Activated CD4-positive, alpha-beta T cell treated with anti-CD3 and anti-CD28 coated beads for 1 hour (primary cell): ENCODE measurements around the gene SERPINA9.

Experiments used
- DNase-seq: peaks from one replicate; pipeline ENCODE4 v3.0.0-alpha.2; 2020

Gene SERPINA9

DNA sequence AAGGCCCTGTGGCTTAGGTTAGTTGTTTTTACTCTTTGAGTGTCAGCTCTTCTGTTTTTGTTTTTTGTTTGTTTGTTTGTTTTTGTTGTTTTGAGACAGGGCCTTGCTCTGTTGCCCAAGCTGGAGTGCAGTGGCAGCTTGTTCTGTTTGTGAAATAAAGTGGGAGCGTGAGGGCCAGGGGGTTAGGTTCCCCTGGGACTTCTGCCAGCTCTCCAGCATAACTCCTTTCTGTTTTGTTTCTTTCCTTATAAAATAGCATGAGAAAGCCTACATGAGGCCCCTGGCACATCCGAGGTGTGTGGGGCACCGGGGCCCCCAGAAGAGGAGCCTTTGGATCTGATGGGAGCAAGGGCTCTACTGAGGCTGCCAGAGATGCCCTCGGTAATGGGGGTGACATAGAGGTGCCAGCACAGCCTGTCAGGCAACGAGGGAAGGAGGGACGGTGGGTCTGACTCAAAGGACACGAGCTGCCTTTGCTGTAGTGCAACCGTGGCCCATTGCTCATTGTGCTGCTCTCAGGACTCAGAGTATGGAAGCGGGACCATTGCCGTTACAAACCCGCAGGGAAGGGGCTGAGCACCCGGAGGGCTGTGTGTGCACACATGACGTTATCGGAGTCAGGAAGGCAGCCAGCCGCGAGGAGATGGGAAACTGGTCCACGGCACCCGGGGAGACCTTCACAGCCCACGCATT lies 14.3 kb downstream of the SERPINA9 start:
- DNase-seq = no peak

DNA sequence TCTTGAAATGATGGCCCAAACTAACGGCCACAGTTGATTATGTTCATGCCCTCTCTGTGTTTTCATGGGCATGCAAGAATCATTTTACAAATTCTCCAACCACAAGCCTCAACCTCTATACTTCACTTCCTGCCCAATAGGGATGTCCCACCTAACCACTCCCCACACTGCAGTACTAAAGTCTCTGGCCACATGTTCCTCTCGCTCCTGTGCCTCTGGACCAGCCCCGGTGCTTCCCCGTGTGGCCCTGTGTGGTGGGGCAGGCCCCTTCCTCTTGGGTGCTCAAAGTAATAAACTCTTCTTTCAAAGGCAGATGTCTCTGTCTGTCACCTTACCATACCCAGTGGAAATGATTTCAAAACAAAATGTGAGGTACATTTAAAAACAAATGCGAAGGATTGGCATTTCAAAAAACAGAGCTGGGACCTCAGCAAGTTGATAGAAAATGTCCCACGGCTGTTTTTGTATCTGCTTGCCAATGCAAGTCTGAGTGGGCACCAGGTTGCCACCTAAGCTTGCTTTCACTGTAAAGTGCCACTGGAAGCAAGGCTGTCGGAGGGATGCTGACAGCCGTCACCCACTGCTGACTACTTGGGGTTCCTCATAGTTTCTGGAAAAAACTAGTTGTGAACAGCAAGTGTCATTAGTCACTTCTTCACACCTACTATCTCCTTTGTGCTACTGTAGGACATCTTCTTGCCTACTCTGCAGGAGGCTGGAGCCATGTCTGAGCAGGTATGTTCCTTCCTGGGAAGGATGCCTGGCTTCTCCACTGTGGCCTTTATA lies 15.2 kb downstream of the SERPINA9 start:
- no peak for DNase-seq

DNA sequence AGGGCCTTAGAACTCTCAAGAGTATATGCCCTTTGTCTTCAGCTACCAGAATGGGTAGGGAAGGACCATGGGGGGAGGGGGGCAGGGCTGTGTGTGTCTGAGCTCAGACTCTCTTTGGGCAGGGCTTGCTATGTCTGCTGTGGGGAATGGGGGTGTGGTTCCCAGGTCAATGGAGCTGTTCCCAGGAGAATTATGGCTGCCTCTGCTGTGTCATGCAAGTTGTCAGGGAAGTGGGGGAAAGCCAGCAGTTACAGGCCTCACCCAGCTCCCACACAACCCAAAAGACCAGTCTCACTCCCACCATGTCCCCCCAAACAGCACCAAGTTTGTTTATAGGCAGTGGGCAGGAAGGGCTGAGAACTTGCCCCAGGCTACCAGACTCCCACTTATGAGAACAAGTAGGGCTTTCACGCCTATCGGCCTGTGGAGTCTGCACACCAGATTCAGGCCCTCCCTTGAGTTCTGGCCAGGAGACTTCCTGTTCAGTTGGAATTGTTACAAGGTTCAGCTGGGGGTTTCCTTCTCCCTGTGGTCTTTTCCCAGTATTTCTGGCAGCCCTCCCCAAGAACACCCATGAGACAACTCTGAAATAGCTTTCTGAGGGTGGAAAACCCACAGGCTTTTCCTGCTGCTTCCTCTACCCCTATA lies 17.3 kb downstream of the SERPINA9 start:
- no peak for DNase-seq

DNA sequence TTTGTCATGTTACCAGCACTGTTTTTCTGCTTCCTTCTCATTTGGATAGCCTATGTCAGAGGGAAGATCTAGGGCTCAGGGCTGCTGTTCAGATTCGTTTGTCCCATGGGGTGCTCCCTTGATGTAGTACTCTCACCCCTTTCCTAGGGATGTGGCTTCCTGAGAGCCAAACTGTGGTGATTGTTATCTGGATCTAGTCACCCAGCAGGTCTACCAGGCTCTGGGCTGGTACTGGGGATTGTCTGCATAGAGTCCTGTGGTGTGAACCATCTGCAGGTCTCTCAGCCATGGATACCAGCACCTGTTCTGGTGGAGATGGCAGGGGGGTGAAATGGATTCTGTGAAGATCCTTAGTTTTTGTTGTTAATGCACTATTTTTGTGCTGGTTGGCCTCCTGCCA lies 17.9 kb downstream of the SERPINA9 start:
- no peak for DNase-seq

DNA sequence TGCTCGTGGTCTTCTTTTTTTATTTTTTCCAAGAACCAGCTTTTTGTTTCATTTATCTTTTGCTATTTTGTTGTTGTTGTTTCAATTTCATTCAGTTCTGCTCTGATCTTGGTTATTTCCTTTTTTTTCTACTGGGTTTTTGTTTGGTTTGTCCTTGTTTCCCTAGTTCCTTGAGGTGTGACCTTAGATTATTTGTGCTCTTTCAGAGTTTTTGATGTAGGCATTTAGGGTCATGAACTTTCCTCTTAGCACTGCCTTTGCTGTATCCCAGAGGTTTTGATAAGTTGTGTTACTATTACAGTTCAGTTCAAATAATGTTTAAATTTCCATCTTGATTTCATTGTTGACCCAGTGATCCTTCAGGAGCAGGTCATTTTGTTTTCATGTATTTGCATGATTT lies 20.1 kb downstream of the SERPINA9 start:
- no peak for DNase-seq

DNA sequence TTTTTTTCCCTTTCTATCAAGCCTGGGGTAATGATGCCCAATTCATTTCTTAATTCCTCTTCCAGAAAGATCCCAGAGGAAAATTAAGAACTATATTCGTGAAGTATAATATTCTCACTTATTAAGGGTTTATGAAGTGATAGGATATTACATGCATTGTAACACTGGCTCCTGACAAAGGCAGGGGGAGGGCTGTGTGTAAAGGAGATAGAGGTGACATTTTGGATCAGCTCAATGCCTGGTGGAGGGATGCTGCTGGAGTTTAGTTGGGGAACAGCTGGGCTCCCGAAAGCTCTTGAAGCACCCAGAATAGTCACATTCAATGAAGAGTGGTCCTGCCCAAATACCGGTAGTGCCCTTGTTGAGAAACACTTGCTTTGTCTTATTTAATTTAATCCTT lies 24.2 kb downstream of the SERPINA9 start:
- no peak for DNase-seq

DNA sequence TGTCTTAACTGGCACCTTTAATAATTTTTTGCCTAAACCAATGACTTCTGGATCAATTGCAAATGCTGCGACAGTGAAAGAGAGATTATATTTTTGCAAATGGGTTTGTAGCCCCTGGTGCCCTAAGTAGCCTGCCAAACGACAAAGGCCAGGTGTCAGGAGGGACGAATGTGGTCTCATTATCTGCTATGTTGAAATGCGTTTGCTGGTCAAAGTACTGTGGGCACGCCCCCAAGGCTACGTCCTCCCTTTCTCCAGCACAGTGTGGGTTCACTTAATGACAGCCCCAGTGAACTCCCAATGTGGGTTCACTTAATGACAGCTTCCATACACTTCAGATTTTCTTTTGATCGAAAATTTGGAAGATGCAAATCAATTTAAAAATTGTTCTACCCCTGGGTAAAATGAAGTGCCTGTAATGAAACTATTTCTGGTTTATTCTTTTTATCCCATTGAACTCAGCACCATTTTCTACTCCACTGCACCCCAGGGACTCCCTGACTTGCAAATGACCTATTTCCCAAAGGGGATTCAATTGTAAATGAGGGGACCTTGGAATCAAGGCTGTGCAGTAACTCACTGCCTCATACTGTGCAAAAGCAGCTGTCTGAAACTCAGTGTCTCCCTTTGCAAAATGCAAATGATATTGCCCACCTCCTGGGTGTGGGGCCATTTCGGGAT lies 24.8 kb downstream of the SERPINA9 start:
- DNase-seq = no peak

DNA sequence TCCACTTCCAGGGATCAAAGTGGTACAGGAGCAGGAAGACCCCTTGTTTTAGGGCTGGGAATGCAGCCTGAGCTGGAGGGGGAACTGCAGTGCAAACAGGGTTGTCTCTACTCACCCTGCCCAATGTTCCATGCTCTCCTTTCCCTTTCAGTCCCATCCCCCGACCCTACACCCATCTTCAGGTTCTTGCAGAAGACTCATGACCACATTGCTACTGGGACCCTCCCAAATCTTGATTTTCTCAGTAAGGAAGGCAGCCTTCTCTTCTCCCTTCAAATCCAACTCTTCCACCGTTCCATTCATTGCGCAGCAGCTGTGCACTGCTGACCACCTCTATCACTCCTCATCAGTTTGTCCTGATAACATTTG lies 25.3 kb downstream of the SERPINA9 start:
- no peak for DNase-seq

DNA sequence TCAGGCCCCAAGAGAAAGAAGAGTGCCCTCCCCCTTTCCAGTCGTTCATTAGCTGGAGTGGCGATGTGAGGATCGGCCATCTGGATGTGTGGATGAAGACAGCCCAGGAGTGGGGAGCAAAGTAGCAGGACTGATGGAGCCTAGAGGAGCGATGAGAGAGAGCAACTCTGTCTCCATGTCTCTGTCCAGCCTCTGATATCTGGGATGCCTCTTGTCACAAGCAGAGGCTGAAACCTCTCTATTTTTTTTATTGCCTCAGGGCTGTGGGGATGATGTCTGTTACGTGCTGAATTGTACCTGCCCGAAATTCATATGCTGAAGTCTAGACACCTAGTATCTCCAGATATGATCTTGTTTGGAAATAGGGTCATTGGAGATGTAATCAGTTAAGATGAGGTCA lies 26.1 kb downstream of the SERPINA9 start:
- DNase-seq = no peak

DNA sequence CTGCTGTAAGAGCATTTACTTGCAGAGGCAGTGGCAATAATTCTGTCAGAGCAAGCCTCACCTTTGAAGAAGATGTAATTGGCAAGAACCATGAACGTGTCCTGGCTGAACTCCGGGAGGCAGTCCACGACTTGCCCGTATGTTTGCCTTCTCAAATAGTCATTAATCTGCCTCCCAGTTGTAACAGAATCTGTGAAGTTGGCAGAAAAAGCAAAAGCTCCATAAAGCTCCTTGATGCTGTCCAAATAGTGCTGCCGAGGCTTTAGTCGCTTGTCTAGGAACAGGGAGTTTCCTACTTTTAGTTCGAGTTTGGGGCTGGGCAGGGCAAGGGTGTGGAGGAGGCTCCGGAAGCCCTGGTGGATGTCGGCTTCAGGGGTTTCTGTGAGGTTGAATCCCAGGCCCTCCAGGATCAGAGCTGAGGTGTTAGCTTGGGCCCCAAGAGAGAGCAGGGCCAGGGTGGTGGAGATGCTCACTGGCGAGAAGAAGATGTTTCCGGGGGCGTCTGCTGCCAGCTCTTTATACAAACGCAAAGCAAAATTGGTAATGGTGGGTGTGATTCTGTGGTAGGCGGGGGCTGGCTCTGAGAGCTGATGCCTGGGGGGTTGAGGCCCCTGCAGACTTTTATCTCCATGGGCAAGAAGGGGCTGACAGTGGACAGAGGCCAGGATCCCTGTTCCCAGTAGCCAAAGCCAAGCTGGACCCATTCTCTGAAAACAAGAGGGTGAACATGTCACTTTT lies 27.8 kb downstream of the SERPINA9 start:
- DNase-seq = no peak

DNA sequence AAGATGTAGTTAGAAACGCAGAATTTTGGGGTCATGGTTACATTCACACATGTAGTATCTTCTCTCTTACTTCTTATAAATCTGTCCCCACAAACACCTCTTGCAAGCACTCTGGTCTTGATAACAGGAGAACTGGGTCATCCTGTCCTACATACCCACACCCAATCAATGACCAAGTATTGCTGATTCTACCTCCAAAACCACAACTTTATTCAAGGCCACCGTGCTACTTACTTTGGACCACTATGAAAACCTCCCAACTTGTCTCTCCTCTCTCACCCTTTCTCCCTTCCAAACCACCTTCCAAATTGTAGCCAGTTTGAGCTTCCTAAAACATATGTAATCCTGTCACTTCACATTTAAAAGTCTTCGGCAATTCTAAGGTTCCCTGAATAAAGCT lies 28.8 kb downstream of the SERPINA9 start:
- no peak for DNase-seq

DNA sequence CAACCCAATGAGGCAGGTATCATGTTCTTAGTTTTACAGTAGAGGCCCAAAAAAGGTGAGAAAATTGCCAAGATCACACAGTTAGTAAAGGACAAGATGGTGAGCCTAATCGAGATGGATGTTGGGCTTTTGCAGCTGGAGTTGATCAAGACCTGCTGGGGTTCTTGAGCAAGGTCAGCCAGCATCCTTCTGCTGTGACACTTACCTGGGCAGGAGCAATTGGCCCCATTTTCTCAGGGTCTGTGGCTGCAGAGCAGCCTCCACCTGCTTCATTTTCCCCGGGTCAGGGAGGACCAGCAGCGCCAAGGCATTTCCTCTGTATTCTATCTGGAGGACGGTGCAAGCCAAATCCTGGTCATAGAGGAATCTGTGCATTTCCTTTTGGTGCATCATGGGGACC lies 29.9 kb downstream of the SERPINA9 start:
- DNase-seq = no peak

DNA sequence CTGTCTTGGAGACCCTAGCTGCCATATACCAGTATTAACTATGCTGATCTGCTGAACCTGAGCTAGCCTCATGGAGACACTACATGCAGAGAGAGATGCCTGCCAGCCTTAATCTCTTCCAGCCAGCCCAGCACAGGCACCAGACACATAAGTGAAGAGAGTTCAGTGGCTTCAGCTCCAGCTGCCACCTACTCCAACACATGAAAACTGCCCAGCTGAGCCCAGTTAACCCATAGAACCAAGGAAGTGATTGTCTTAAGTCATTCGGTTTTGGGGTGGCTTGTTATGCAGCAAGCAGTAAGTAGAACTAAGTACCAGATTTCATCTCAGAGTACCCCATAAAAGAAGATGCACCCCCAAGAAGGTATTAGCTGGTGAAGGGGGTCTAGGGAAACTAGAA lies 31.0 kb downstream of the SERPINA9 start:
- no peak for DNase-seq

DNA sequence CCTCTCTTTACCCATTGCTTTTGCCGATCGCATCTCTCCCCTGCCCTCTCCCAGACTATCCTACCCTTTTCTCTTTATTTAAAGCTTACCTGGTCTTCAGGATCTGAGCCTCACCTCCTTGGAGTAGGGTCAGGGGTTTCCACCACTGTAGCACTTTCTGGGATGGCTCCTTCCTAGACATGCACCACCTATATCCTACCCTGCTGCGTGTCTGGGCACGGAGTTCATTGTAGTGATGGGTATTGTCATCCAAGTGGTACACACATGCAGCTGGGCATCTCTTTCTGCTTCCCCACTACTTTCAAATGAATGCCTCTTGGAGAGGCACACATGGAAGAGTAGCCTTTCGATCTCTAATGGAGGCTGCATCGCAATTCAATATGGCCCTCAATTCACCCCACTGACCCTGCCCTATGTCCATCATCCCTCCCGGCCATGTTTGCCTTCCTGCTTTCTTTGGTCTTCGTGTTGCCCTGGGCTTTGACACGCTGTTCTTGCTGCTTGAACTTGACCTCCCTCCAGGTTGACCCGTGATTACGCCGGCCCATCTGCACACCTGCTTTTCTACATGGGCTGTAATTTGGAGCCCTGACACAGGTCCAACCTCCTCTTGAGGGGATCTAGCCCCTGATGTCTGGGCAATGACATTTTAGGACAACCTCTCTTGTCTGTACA lies 34.3 kb downstream of the SERPINA9 start:
- no peak for DNase-seq

DNA sequence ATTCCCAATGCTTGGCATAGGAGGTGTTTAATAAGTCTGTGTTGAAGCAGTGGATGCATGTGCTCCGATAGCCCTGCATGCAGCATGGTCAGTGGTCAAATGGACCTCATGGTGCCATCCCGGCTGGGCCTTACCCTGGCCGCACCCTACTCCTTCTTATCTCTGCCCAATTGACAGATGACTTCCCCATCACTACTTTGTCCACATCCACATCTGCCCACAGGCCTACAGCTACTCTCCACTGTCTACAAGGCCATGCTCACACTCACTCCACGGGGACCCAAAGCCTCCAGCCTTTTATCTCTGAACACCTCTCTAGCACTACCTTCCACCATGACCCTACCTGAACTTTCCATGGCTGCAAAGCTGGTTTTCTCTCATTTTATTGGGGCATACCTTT lies 34.9 kb downstream of the SERPINA9 start:
- no peak for DNase-seq

DNA sequence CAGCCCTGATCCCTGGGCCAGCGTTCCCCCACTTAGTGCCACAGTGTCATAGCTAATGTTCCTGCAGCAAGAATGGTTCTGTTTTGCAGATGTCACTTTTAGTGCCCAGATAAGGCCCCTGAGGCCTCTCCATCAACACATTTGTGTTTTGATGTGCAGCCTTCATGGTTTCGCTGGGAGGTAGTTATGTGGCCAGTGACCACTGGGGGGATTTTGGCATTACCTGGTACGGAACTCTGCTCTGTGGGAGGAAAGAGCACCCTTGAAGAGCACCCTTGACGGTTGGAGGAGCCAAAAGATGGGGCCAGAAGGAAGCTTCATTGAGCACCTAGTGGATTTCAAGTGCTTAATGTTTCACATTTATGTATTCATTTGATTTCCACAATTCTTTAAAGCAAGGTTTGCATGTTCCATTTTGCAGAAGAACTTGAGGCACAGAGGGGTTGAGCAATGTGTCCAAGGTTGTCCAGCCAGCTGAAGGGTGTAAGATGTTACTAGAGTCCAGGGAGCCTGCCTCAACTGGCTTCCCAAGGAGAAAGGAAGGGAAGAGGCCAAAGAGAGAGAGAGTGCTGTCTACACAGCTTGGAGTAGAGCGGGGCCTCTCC lies 36.4 kb downstream of the SERPINA9 start:
- DNase-seq = no peak

DNA sequence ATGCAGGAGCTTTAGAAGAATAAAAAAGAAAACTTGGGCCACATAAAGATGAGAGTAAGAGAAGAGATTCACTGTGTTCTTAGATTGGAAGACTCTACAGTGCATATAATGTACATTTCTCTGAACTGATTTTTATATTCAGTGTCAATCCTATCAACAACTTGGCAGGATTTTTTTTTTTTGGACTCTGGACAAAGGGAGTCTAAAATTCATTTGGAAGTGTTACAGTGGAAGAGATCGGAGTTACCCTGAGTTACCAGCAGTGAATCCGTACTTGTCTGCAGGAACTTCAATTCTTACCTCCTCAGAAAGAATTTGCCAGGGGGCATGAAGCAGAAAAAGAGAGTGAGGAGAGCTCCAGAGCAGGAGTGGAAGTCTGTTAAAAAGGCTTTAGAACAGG lies 47.4 kb downstream of the SERPINA9 start:
- DNase-seq = no peak

DNA sequence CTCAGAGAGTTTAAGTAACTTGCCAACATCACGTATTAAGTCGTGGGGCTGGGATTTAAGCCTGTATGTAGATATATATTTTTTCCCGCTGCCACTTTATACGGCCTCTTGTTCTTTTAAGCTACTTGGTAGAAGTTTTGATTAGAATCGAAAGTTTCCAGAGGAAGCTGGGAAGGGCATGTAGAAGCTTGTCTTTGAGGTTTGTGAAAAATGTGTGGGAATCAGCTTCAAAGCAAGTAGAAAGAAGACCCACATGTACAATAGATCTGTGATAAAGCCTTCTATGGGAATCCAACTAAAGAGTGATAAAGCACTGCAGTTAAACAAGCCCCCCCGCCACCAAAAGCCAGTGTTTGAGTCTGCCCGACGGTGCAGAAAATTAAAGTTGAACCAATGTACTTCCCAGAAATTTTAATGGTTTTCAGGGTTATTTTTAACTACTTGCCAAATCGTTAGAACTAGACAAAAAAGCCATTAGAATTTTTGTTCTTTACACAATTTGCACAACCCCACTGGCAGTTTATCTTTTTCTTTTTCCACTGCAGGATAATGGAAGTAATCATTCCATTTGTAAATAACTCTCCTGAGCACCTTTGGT lies 48.9 kb downstream of the SERPINA9 start:
- DNase-seq = no peak

DNA sequence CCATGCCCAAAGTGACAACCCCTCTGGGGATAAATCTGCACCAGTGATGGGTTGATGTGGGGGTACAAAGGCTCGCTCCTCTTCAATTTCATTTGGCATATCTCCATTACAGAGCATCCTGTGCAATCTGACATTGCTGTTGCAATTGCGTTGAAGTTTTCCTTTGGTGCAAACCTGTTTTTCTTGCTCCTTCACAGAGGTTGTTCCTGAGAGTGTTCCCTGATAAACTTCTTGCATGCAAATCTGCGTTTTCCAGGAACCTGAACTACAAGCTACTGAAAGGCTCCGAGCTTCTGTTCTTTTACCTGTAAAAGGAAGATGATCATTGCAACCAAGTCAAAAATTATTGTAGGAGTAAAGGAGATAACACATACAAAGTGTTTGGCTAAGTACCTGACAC lies 49.5 kb downstream of the SERPINA9 start:
- no peak for DNase-seq

DNA sequence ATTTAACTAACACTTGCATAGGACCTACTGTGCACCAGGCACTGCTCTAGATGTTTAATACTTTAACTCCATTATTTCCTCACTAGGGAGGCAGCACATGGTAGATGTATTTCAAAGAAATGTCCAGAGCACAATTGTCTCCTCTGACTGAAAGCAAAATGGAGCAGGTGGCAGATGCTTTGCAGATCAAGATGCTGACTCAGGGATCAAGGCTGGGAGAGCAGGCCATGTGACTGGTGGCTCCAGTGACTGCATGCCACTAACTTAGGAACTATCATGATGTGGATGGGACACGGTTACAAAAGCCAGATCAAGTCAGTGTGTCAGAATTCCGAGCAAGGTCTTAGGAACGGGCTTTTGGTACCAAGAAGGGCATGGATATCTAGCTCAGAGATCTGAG lies 51.6 kb downstream of the SERPINA9 start:
- no peak for DNase-seq

DNA sequence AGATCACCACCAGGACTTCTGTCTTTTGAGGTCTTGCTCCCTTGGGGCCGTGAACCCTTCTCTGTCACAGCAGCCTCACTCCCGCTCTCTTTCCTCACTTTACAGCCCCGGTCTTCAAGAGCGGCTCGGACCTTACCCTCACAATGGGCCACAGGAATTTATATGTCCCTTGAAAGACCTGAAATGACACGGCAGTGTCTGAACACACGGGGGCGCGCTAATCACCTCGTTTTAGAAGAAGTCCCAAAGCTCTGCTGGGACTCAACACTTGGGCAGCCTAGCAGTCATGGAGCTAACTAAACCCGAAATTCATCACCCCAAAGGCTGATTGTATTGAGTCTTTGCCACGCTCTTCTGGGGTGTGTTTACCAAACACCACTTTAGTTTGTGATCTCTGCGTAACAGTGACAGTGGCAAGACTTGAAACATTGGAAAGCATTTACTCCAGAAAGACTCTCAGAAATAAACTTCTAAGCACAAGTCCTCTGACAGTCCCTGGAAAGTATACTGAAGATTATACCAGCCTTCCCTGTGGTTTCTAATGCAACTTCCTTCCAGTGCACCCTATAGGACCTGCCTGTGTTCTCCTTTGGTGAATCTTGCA lies 52.4 kb downstream of the SERPINA9 start:
- DNase-seq = no peak
